Measurements from ENCODE around the gene OR2A42.
"Not testable (repeated sequence)": the region's sequence is repeated elsewhere in the genome, so short reads cannot be mapped to it uniquely, and the experiment has no call there.

OR2A42 gene

GRCh38 chr7:144178380-144179164, 60.8 kb downstream of the OR2A42 start:
- not testable (repeated sequence) for H3F3A ChIP-seq (ENCODE audit: insufficient read depth, low read length); H2AFZ ChIP-seq (ENCODE audit: low read length); H3K9me2 ChIP-seq (replicated peaks; ENCODE audit: insufficient read depth, low read length); H4K20me1 ChIP-seq (ENCODE audit: insufficient read depth, low read length); H3K27me3 ChIP-seq (replicated peaks; ENCODE audit: insufficient read depth, low read length); H3K4me3 ChIP-seq (ENCODE audit: low read length); H3K79me2 ChIP-seq (ENCODE audit: low read length); H3K4me2 ChIP-seq (ENCODE audit: low read depth, low read length); H3K9me3 ChIP-seq (replicated peaks; ENCODE audit: insufficient read depth, low read length); H3K36me3 ChIP-seq (replicated peaks; ENCODE audit: insufficient read depth, low read length); H3K9ac ChIP-seq (ENCODE audit: low read length); H3K4me1 ChIP-seq (ENCODE audit: low read length); H3K27ac ChIP-seq (ENCODE audit: low read length)
- TF ChIP-seq CTCF (IDR thresholded peaks at IDR 0.05; ENCODE audit: low read length): peak; percentile 32
- DNase-seq: peak; percentile 27

Data from MM.1S (cell line).